HG03432 (cell line): ENCODE measurements around the gene NPR1.
"Not testable (repeated sequence)": the region's sequence is repeated elsewhere in the genome, so short reads cannot be mapped to it uniquely, and the experiment has no call there.

ENCODE experiments used
- ATAC-seq: cut with Tn5 transposase; IDR thresholded peaks from one replicate; pipeline ENCODE4 v1.9.1; 2021; ENCODE audit warnings: mild to moderate bottlenecking, moderate library complexity; ENCODE audit not compliant: unreplicated experiment

Gene NPR1

GRCh38 chr1:153679337-153680119, 1.0 kb downstream of the NPR1 start:
- ATAC-seq, result no peak

DNA sequence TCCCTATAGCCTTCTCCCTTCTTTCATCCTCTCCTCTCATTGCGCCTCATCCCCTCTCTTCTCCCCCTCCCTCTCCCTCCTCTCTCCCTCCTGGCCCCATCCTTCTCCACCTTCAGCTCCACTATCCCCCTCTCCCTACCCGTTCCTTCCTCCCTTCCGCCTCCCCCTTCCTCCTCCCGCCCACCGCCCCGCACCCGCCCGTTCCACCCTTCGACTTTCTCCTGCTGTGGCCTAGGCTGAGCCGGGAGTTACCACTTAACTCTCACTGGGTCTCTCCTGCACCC, 1.6 kb downstream of the NPR1 start:
- ATAC-seq, result no peak

DNA sequence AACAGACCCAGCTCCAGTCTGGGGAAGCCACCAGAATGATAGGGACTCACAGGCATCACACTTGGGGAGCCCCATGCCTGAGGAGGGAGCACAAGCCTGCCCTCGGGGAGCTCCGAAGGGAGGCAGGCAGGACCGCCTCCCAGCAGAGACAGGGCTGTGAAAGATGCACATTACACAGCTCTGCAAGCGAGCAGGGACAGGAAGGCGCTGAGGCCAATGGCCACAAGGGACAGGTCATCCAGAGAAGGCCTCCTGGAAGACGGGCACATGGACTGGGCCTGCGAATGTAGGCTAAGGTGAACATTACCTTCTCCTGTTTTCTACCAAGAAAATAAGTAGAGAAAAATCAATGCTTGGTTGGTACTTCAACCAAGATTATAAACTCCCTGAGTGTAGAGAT, 4.2 kb downstream of the NPR1 start:
- ATAC-seq, result no peak

DNA sequence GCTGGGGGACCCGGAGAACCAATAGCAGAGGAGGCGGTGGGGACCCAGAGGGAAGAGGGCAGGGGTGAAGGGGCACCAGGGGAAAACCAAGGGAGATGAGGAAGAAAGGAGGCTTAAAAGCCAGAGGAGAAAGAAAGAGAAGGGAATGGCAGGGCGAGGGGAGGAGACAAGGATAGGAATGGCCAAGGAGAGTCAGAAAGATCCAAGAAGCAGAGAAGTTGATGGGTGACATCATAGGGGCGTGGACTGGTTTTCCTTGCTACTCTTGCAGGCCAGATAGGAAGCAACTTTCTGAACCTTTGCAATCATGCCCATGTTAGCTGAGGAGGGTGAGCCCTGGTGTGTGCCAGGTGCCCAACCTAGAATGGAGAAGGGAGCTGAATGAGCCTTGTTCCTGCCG, 5.4 kb downstream of the NPR1 start:
- ATAC-seq, result no peak

GRCh38 chr1:153684892-153685291, 6.4 kb downstream of the NPR1 start:
- ATAC-seq, result no peak

GRCh38 chr1:153685544-153686340, 7.3 kb downstream of the NPR1 start:
- ATAC-seq, result no peak

DNA sequence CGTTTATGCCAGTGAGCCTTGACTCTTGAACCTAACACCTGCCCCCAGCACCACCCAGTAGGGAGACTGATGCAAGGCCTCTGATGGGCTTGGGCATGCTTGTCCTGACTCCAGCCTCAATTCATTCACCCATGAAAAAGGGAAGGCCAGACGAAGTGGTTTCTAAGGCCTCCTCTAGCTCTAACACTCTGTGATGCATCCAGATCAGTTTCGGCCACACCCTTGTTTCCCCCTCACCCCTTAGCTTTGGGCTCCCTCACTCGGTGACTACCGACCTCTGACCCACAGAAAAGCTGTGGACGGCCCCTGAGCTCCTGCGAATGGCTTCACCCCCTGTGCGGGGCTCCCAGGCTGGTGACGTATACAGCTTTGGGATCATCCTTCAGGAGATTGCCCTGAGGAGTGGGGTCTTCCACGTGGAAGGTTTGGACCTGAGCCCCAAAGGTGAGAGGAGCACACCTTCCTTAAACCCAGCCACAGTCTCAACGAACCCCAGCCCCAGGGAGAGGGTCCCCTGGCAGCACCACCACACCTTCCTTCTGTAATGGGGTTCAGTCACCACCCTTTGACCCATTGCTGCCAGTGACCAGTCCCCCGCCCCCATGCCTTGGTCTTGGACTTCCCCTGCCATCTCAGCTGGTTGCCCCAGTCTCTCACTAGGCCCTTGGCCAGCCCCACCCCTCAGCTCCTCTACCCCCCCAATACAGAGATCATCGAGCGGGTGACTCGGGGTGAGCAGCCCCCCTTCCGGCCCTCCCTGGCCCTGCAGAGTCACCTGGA, 9.0 kb downstream of the NPR1 start:
- no peak for ATAC-seq

DNA sequence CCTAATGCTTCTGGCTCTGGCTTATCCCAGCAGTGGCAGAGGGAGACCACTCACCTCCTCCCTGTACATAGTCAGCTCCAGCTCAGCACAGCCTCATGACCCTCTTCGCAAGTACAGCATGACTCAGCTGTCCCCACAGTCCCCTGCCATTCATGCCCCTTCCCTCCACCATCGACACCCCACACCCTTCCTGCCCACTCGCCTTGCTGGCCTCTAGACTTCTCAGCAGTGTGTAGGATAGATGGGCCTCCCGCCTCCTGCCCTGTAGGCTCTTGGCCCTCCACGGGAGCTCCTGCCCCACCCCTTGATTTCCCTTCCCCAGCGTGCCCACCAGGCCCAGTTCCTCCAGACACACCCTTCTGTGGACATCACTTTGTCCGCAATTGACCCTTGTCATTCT, 9.8 kb downstream of the NPR1 start:
- ATAC-seq, result no peak

DNA sequence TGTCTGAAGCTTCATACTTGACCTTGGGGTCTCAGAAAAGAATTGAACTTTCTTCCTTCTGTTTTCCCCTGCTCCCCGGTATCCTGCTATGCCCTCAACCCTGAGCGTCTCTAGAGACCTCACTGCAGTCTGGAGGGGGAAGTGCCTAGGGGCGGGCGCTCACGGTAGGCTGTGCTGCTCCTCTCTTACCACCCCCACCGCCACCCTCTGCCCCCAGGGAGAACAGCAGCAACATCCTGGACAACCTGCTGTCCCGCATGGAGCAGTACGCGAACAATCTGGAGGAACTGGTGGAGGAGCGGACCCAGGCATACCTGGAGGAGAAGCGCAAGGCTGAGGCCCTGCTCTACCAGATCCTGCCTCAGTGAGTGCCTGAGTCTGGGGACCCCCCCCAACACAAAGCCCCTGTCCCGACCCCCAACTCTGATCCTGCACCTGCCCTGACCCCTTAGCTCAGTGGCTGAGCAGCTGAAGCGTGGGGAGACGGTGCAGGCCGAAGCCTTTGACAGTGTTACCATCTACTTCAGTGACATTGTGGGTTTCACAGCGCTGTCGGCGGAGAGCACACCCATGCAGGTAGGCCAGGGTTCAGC, 10.3 kb downstream of the NPR1 start:
- ATAC-seq, result no peak

DNA sequence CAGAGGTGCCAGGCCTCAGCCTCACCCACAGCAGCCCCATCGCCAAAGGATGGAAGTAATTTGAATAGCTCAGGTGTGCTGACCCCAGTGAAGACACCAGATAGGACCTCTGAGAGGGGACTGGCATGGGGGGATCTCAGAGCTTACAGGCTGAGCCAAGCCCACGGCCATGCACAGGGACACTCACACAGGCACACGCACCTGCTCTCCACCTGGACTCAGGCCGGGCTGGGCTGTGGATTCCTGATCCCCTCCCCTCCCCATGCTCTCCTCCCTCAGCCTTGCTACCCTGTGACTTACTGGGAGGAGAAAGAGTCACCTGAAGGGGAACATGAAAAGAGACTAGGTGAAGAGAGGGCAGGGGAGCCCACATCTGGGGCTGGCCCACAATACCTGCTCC, 15.0 kb downstream of the NPR1 start:
- ATAC-seq, result no peak

- ATAC-seq, result no peak
Observed at GRCh38 chr1:153696741-153697140, 18.3 kb downstream of the NPR1 start.

GRCh38 chr1:153697191-153698019, 18.9 kb downstream of the NPR1 start:
- ATAC-seq, result no peak

DNA sequence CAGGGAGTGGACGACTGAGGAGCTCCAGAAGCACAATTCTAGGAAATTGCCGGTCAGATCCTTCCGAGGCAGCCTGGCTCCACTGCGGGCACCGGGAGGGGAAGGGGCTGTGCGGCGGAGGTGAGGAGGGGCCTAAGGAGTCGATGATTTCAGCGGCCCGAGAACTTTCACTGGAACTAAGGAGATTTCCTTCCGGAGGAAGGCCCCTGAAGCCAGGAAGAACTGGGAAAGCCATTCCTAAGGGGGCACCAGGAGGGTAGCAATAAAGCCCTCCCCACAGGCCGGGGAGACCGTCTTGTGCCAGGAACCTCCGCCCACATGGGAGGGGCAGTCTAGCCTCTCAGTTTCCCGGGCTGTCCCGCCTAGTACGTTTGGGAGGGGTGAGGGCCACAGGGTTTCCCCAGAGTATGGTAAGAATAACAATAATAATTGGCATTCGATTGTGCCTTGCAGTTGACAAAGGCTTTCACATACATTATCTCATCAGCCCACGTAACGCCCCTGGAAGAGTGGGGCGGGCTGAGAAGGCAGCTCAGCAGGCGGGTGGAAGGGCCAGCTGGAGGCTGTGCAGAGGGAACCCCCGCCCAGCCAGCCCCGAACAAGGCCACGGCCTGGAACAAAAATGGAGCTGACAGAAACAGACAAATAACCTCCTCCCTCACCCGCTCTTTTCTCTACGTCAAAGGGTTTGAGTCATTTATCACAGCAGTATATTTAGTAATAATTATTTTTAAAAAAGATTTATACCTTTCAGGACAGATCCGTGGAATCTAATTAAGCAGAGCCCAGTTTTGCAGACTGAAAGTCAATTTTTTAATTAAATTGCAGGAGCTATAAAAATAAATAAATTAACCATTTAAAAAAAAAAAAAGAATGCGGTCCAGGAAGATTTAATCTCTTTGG, 19.8 kb downstream of the NPR1 start:
- no peak for ATAC-seq

DNA sequence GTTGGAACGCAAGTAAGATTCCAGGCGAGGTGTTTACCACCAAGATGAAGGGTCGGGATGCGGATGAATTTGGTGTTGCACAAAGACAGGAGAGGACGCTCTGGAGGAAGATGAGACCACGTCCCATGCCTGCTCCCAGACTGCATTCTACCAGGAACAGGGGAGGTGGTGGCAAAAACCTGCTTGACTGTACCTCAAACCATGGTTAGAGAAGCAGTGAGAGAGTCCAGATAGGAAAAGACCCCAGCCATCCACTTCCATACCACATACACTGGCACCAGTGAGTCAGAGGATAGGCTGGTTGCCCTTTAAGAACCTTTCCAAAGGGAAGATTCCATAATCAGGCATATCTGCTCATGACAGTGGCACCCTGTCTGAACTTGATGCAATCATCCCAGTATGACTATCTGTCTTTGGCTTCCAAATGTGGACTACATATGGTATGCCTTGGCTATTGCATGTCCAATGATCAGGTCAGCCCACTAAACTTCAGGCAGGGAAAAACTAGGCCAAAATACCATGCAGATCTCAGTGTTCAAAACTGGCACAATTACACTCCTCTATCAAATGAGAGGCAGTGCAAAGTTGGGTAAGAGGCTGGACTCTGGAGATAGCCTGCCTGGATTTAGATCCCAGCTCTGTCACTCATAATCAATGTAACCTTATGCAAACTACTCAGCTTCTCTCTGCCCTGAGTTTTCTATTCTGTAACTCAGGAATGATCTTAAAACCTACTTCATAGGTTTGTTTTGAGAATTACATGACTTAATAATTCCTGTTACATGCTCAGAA, 20.6 kb downstream of the NPR1 start:
- ATAC-seq, result no peak

- no peak for ATAC-seq
Observed at GRCh38 chr1:153699768-153700167, 21.3 kb downstream of the NPR1 start.

GRCh38 chr1:153705484-153705883, 27.0 kb downstream of the NPR1 start:
- ATAC-seq, result no peak

- no peak for ATAC-seq
Observed at GRCh38 chr1:153711026-153711425, 32.5 kb downstream of the NPR1 start.

DNA sequence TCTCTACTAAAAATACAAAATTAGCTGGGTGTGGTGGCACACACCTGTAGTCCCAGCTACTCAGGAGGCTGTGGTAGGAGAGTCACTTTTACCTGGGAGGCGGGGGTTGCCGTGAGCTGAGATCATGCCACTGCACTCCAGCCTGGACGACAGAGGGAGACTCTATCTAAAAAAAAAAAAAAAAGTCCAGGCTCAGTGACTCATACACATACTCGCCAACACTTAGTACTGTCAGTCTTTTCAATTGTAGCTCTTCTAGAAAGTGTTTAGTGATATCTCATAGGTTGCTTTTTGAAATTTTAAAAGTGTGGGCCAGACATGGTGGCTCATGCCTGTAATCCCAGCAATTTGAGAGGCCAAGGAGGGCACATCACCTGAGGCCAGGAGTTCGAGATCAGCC, 37.7 kb downstream of the NPR1 start:
- not testable (repeated sequence) for ATAC-seq

DNA sequence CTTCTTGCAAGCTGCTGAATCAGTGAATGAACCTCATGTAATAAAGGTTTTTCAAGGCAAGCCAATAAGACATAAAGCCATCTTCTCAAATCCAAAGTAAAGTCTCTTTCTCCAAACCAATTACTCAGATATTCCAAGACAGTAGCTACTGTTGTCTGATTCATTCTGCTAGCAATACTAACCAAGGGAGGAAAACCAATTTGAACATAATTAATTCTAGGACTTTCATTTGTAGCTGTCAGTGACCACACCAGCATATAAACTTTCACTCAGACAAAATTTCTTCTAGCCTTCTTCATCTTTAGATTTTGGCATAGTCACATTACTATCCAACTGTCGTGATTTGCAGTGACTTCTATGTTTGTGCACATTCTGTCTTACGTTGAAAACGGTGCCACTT, 38.8 kb downstream of the NPR1 start:
- ATAC-seq, result no peak
